H1 (cell line): ENCODE data around the gene MANSC1. TPM values are rescaled to one million over a fixed set of nuclear protein-coding genes. Genes with fewer than 3 reads are reported as not detected.

ENCODE experiments used
- CTCF ChIA-PET: fragments of 300-600 bp; sonication (Branson Sonifier 250); formaldehyde crosslinking; loops from one replicate; lab custom pipeline; 2021; ENCODE audit not compliant: partially characterized antibody; lab: Charles Lee
- POLR2A ChIA-PET: fragments of 300-600 bp; sonication (Branson Sonifier 250); formaldehyde crosslinking; loops from one replicate; lab custom pipeline; 2021; ENCODE audit warnings: inconsistent platforms; ENCODE audit not compliant: partially characterized antibody; lab: Charles Lee
- DNase-seq, 2 experiments: peaks; one replicate each; pipeline versions ENCODE4 v3.0.0 to v3.0.0-alpha.2; 2010 to 2022; ENCODE audit warnings: low spot score in 2 of 2, low read depth in 1 of 2, mixed read lengths in 1 of 2
- FAIRE-seq: peaks from 2 replicates; lab custom pipeline; 2011; peaks lifted over from hg19 to GRCh38; lab: Jason Lieb, UNC
- H2AFZ ChIP-seq: 2 replicates; pipeline ENCODE4 v1.8.1; 2012; ENCODE audit warnings: low read length, inconsistent platforms
- H2AK5ac ChIP-seq: 2 replicates; pipeline ENCODE4 v1.6.1; 2013; ENCODE audit warnings: low read depth, low read length
- H2BK120ac ChIP-seq: replicated peaks from 2 replicates; pipeline ENCODE3; 2013; ENCODE audit warnings: low read depth, low read length, inconsistent platforms
- H2BK12ac ChIP-seq: 2 replicates; pipeline ENCODE4 v1.6.1; 2013; ENCODE audit warnings: low read depth, low read length
- H2BK15ac ChIP-seq: 2 replicates; pipeline ENCODE4 v1.6.1; 2013; ENCODE audit warnings: low read length
- H2BK20ac ChIP-seq: 2 replicates; pipeline ENCODE4 v1.6.1; 2013; ENCODE audit warnings: low read length
- H2BK5ac ChIP-seq: 2 replicates; pipeline ENCODE4 v1.6.1; 2013; ENCODE audit warnings: low read depth, low read length
- H3K14ac ChIP-seq: 2 replicates; pipeline ENCODE4 v1.6.1; 2013; ENCODE audit warnings: inconsistent platforms; ENCODE audit not compliant: insufficient read length
- H3K18ac ChIP-seq: 2 replicates; pipeline ENCODE4 v1.6.1; 2013; ENCODE audit warnings: low read length; ENCODE audit errors: extremely low read depth
- H3K23ac ChIP-seq: 2 replicates; pipeline ENCODE4 v1.6.1; 2013; ENCODE audit warnings: inconsistent platforms; ENCODE audit not compliant: insufficient read length
- H3K23me2 ChIP-seq: 2 replicates; pipeline ENCODE4 v1.6.1; 2013; ENCODE audit warnings: low read depth, low read length
- H3K27ac ChIP-seq: 2 replicates; pipeline ENCODE4 v1.6.1; 2011; ENCODE audit warnings: low read depth, low read length, inconsistent platforms
- H3K27me3 ChIP-seq, 4 experiments: replicated peaks in 1 of 4; 1 replicate in 1 of 4; 2 replicates in 3 of 4; pipeline versions ENCODE4 v1.6.1 to v1.8.1; 2011 to 2013; ENCODE audit warnings: low read length in 3 of 4, mild to moderate bottlenecking in 3 of 4, inconsistent platforms in 2 of 4, mixed read lengths in 2 of 4, moderate library complexity in 1 of 4; ENCODE audit not compliant: control insufficient read depth in 3 of 4, insufficient read depth in 3 of 4; ENCODE audit errors: extremely low read depth in 1 of 4
- H3K36me3 ChIP-seq, 4 experiments: 2 replicates each; pipeline versions ENCODE4 v1.6.1 to v1.8.1; 2011 to 2013; ENCODE audit warnings: mild to moderate bottlenecking in 4 of 4, low read length in 3 of 4, moderate library complexity in 2 of 4, control low read depth in 1 of 4, inconsistent platforms in 1 of 4; ENCODE audit not compliant: insufficient read depth in 4 of 4, control insufficient read depth in 2 of 4
- H3K4ac ChIP-seq: replicated peaks from 2 replicates; pipeline ENCODE3; 2013; ENCODE audit warnings: low read length, low read depth, mixed read lengths, inconsistent platforms; ENCODE audit not compliant: insufficient read length
- H3K4me1 ChIP-seq, 4 experiments: replicated peaks in 1 of 4; 1 replicate in 1 of 4; 2 replicates in 3 of 4; pipeline versions ENCODE4 v1.6.1 to v1.8.1; 2011 to 2013; ENCODE audit warnings: low read length in 3 of 4, inconsistent platforms in 2 of 4, mixed read lengths in 1 of 4; ENCODE audit not compliant: insufficient read depth in 4 of 4, control insufficient read depth in 3 of 4
- H3K4me2 ChIP-seq, 2 experiments: 2 replicates each; pipeline versions ENCODE4 v1.6.1 to v1.8.1; 2011 to 2013; ENCODE audit warnings: low read depth in 2 of 2, low read length in 2 of 2, control low read depth in 1 of 2, inconsistent platforms in 1 of 2, mild to moderate bottlenecking in 1 of 2; ENCODE audit not compliant: insufficient read depth in 1 of 2
- H3K4me3 ChIP-seq, 4 experiments: fragments of 200-600, 300-600 bp in 1 of 4; sonication (generic), shearing (Covaris generic), sonication (Bioruptor Twin) in 1 of 4; 2 replicates each; pipeline versions ENCODE4 v1.5.1 to v1.8.1; 2011 to 2016; ENCODE audit warnings: low read length in 4 of 4, low read depth in 3 of 4, control low read depth in 2 of 4, inconsistent platforms in 2 of 4, mild to moderate bottlenecking in 2 of 4, mixed read lengths in 1 of 4, moderate library complexity in 1 of 4; ENCODE audit not compliant: insufficient read depth in 2 of 4; ENCODE audit errors: extremely low read depth in 1 of 4
- H3K56ac ChIP-seq: replicated peaks from 2 replicates; pipeline ENCODE3; 2013; ENCODE audit warnings: low read depth, mild to moderate bottlenecking, mixed read lengths, low read length, inconsistent platforms; ENCODE audit not compliant: insufficient read length
- H3K79me1 ChIP-seq: 2 replicates; pipeline ENCODE4 v1.6.1; 2013; ENCODE audit warnings: low read depth, low read length, control low read depth
- H3K79me2 ChIP-seq, 2 experiments: 2 replicates each; pipeline versions ENCODE4 v1.6.1 to v1.8.1; 2012 to 2013; ENCODE audit warnings: low read length in 2 of 2, mild to moderate bottlenecking in 2 of 2, inconsistent platforms in 1 of 2; ENCODE audit not compliant: insufficient read depth in 2 of 2, control insufficient read depth in 1 of 2
- H3K9ac ChIP-seq, 4 experiments: replicated peaks in 1 of 4; 1 replicate in 1 of 4; 2 replicates in 3 of 4; pipeline versions ENCODE4 v1.6.1 to v1.8.1; 2011 to 2013; ENCODE audit warnings: low read depth in 3 of 4, low read length in 3 of 4, control low read depth in 2 of 4, mild to moderate bottlenecking in 2 of 4, moderate library complexity in 2 of 4, inconsistent platforms in 1 of 4; ENCODE audit errors: extremely low read depth in 1 of 4
- H3K9me3 ChIP-seq, 2 experiments: 2 replicates each; pipeline versions ENCODE4 v1.6.1 to v1.8.1; 2012 to 2013; ENCODE audit warnings: mild to moderate bottlenecking in 2 of 2, moderate library complexity in 2 of 2, control low read depth in 1 of 2, inconsistent platforms in 1 of 2, low read depth in 1 of 2, low read length in 1 of 2, mixed read lengths in 1 of 2; ENCODE audit not compliant: insufficient read depth in 2 of 2
- H4K20me1 ChIP-seq, 2 experiments: replicated peaks in 1 of 2; 2 replicates each; pipeline versions ENCODE3 to v1.8.1; 2011 to 2013; ENCODE audit warnings: inconsistent platforms in 2 of 2, low read length in 2 of 2, mild to moderate bottlenecking in 1 of 2; ENCODE audit not compliant: insufficient read depth in 2 of 2, control insufficient read depth in 1 of 2
- H4K5ac ChIP-seq: 2 replicates; pipeline ENCODE4 v1.6.1; 2013; ENCODE audit warnings: low read length, low read depth, mixed read lengths, inconsistent platforms; ENCODE audit not compliant: insufficient read length
- H4K8ac ChIP-seq: 2 replicates; pipeline ENCODE4 v1.8.0; 2013; ENCODE audit warnings: mild to moderate bottlenecking, moderate library complexity, low read length, inconsistent platforms; ENCODE audit not compliant: insufficient read depth; ENCODE audit errors: extremely low read depth
- H4K91ac ChIP-seq: replicated peaks from 2 replicates; pipeline ENCODE3; 2013; ENCODE audit warnings: low read length, mixed read lengths, inconsistent platforms; ENCODE audit not compliant: insufficient read length
- CBX5 ChIP-seq: fragments of 300-800, 300-1000 bp; sonication (generic); IDR thresholded peaks from 2 replicates; pipeline ENCODE4 v1.7.1; 2016; ENCODE audit warnings: antibody characterized with exemption, low read length, low read depth
- SIX5 ChIP-seq: IDR thresholded peaks from 2 replicates; pipeline ENCODE4 v1.6.1; 2011; ENCODE audit warnings: mild to moderate bottlenecking, low read depth, low read length
- WGBS, 2 experiments: shearing (Covaris generic) in 1 of 2; methylation state at CpG; one replicate each; pipeline versions ENCODE4 v1.1.6 to v1.1.7; 2013 to 2015; ENCODE audit warnings: low lambda C conversion rate in 2 of 2, mixed read lengths in 2 of 2, inconsistent platforms in 1 of 2, low coverage in 1 of 2, missing lambda C conversion rate in 1 of 2; ENCODE audit not compliant: insufficient replicate concordance in 2 of 2, insufficient coverage in 1 of 2, insufficient read length in 1 of 2; ENCODE audit errors: extremely low coverage in 1 of 2, missing lambda C conversion rate in 1 of 2; 5-methylcytosine and 5-hydroxymethylcytosine counted together
- polyA plus RNA-seq, 7 experiments: library from polyadenylated mRNA; depleted of rRNA in 3 of 7; stranded (reverse) in 5 of 7; unstranded in 2 of 7; fragments of >200 nt in 5 of 7; fragments of 200-250 nt in 2 of 7; gene quantifications; 1 replicate in 5 of 7; 2 replicates in 1 of 7; 4 replicates in 1 of 7; pipeline versions ENCODE4 v1.2.1 to v1.2.3, GENCODE V29; 2011 to 2013; ENCODE audit warnings: missing spikeins in 2 of 7, mixed read lengths in 2 of 7
- total RNA-seq: library from RNA; stranded (reverse); fragmentation: NEBNext Ultra II Directional; extraction: Animal tissue kit (Norgen Biotek cat#: 25700); gene quantifications from 2 replicates; pipeline ENCODE4 v1.2.1, GENCODE V29; 2021

MANSC1 gene
- total and polyA plus RNA-seq, 2 of the 8 experiments (the other 6 are each of a cell fraction or from before 2014, with no cell fraction given) = 2.0 to 8.9 TPM

DNA sequence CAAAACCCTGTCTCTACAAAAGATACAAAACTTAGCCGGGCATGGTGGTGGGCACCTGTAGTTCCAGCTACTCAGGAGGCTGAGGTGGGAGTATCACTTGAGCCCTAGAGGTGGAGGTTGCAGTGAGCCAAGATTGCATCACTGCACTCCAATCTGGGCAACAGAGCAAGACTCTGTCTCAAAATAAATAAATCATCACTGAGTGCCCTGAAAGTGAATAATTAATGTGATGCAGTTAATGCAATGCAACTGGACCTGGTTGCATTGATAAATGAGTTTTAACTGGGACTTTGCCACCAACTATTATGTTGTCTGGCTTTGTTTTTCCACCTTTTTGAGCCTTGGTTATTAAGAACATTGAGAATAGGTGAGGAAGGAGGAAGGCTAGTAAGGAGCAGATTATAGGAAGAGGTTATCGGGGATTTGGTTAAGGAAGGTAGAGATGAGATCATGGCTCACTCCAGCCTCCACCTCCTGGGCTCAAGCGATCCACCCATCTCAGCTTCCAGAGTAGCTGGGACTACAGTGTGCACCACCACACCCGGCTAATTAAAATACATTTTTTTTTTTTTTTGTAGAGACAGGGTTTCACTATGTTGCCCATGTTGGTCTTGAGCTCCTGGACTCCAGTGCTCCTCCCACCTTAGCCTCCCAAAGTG lies 14.9 kb upstream of the MANSC1 start:
- H4K91ac ChIP-seq = no peak overlapping the region
- no peak overlapping the region for H3K56ac ChIP-seq
- no peak overlapping the region for H2BK20ac ChIP-seq
- H2AFZ ChIP-seq = no peak overlapping the region
- H3K9me3 ChIP-seq = no peaks in the 10 kb centered on the region
- no peak overlapping the region for H2BK5ac ChIP-seq
- ChIA-PET POLR2A (interaction anchor here (1.2 kb wide), 1 partner anchor 9 kb away, joined by 4 read pairs; the partner anchor contains the start of gene BORCS5), CTCF (interaction anchor here (0.8 kb wide), 1 partner anchor 10 kb away, joined by 3 read pairs; no protein-coding TSS in a partner anchor)
- no peak overlapping the region for H4K5ac ChIP-seq
- no peak overlapping the region for H3K23ac ChIP-seq
- H3K79me1 ChIP-seq = no peaks in the 10 kb centered on the region
- H3K27ac ChIP-seq = no peak overlapping the region
- no peaks in the 10 kb centered on the region for H4K20me1 ChIP-seq
- H3K18ac ChIP-seq = no peak overlapping the region
- H4K8ac ChIP-seq = no peak overlapping the region
- no peak overlapping the region for H3K4me3 ChIP-seq
- peaks cover 0 to 5% (median under 1%) of the 10 kb centered on the region in 4 experiments; a peak in 1 of 8 replicates for H3K36me3 ChIP-seq
- H2BK12ac ChIP-seq = no peak overlapping the region
- H3K4me1 ChIP-seq = peaks cover 0 to 3% (median 0%) of the 10 kb centered on the region in 4 experiments; a peak in 2 of 7 replicates
- H3K79me2 ChIP-seq = peaks cover 0 to 2% of the 10 kb centered on the region in 2 experiments; a peak in 1 of 4 replicates
- no peak overlapping the region for H3K14ac ChIP-seq
- no peak overlapping the region for H2BK120ac ChIP-seq
- 96 to 100% methylated on average over 1 to 4 of the region's 4 CpGs for WGBS, 2 experiments
- H2AK5ac ChIP-seq = no peak overlapping the region
- H3K9ac ChIP-seq = no peak overlapping the region
- TF ChIP-seq CBX5 = no peak
- TF ChIP-seq SIX5 = no peak
- FAIRE-seq = no peak
- no peaks in the 10 kb centered on the region for H3K23me2 ChIP-seq
- DNase-seq = no peak
- no peaks in the 10 kb centered on the region for H3K27me3 ChIP-seq
- H3K4me2 ChIP-seq = no peak overlapping the region
- no peak overlapping the region for H2BK15ac ChIP-seq
- no peak overlapping the region for H3K4ac ChIP-seq
